Sigmoid colon (tissue), 7 donors: Measurements from ENCODE around the gene CDH24. TPM values are rescaled to one million over a fixed set of nuclear protein-coding genes. Genes with fewer than 3 reads are reported as not detected.

ENCODE experiments used
- DNase-seq: peaks from one replicate; pipeline ENCODE4 v3.0.0-alpha.2; 2019
- H3K27ac ChIP-seq, 4 donors: fragments of 200-600 bp; sonication (generic); one replicate each; pipeline ENCODE4 v1.5.1; 2016 to 2019; ENCODE audit warnings: mild to moderate bottlenecking in 1 of 4
- H3K27me3 ChIP-seq, 3 donors: fragments of 200-600 bp; sonication (generic); one replicate each; pipeline ENCODE4 v1.5.1; 2019; ENCODE audit warnings: mild to moderate bottlenecking in 1 of 3
- H3K36me3 ChIP-seq, 4 donors: fragments of 200-600 bp; sonication (generic); one replicate each; pipeline ENCODE4 v1.5.1; 2016 to 2019
- H3K4me1 ChIP-seq, 4 donors: fragments of 200-600 bp; sonication (generic); one replicate each; pipeline ENCODE4 v1.5.1; 2017 to 2019
- H3K4me3 ChIP-seq, 4 donors: fragments of 200-600 bp; sonication (generic); one replicate each; pipeline ENCODE4 v1.5.1; 2017 to 2019; ENCODE audit warnings: mild to moderate bottlenecking in 2 of 4, moderate library complexity in 1 of 4
- H3K9me3 ChIP-seq, 4 donors: fragments of 200-600 bp in 3 of 4; sonication (generic) in 3 of 4; one replicate each; pipeline versions ENCODE4 v1.5.1 to v1.6.1; 2013 to 2019
- CTCF ChIP-seq, 4 experiments: fragments of 450-650 bp in 3 of 4; fragments of 200-600 bp in 1 of 4; IDR thresholded peaks; one replicate each; pipeline ENCODE4 v1.5.1; 2016 to 2019; ENCODE audit warnings: antibody characterized with exemption in 4 of 4, mild to moderate bottlenecking in 3 of 4, moderate library complexity in 2 of 4
- EP300 ChIP-seq, 4 donors: sonication (generic); formaldehyde crosslinking; IDR thresholded peaks; one replicate each; pipeline ENCODE4 v1.6.1; 2017; ENCODE audit warnings: antibody characterized with exemption in 4 of 4
- POLR2A ChIP-seq, 2 donors: fragments of 450-650 bp; IDR thresholded peaks; one replicate each; pipeline ENCODE4 v1.6.1; 2016; ENCODE audit warnings: antibody characterized with exemption in 2 of 2, mild to moderate bottlenecking in 2 of 2, moderate library complexity in 2 of 2
- POLR2AphosphoS5 ChIP-seq, 4 donors: sonication (generic); formaldehyde crosslinking; IDR thresholded peaks; one replicate each; pipeline ENCODE4 v1.6.1; 2017; ENCODE audit warnings: antibody characterized with exemption in 4 of 4
- WGBS, 2 donors: extraction: QIAGEN DNeasy Blood & Tissue Kit; methylation state at CpG; one replicate each; pipeline ENCODE4 v1.1.7; 2013; 5-methylcytosine and 5-hydroxymethylcytosine counted together
- intact Hi-C: fragments of 100-400 bp; cut with DNase I; formaldehyde crosslinking; loops from one replicate; pipeline ENCODE4 v1.15.1; 2023
- polyA plus RNA-seq, 3 donors: library from polyadenylated mRNA; stranded (reverse); fragments of 200-250 nt; gene quantifications; one replicate each; pipeline ENCODE4 v1.2.3, GENCODE V29; 2013
- total RNA-seq, 4 donors: library from RNA; depleted of rRNA; stranded (reverse); fragments of >200 nt; gene quantifications; one replicate each; pipeline ENCODE4 v1.1.0, GENCODE V29; 2016
- donor health status: healthy with polysubstance abuse.
- donor health status: Bipolar disorder and iron deficiency.
- donor health status: healthy.

CDH24 gene
- total and polyA plus RNA-seq, 7 donors, result 0.46 to 7.5 (median 2.1) TPM

- intact Hi-C loops, result loop anchor here (5.0 kb wide), 1 partner anchor 48 kb away; no protein-coding TSS in a partner anchor
- H3K36me3 ChIP-seq, result peaks cover 15 to 24% (median 22%) of the 10 kb centered on the region in 4 donors
- no peak for TF ChIP-seq CTCF (IDR thresholded peaks at IDR 0.05)
- TF ChIP-seq EP300 (IDR thresholded peaks at IDR 0.05), result no peak
- no peak for TF ChIP-seq POLR2AphosphoS5 (IDR thresholded peaks at IDR 0.05)
- TF ChIP-seq POLR2A (IDR thresholded peaks at IDR 0.05), result no peak
- H3K27me3 ChIP-seq, result no peaks in the 10 kb centered on the region
- DNase-seq, result no peak
- peaks cover 0 to 27% (median 20%) of the 10 kb centered on the region in 4 donors for H3K4me1 ChIP-seq
- peak overlapping the region in 2 of 4 donors; percentile 17 to 34 for H3K27ac ChIP-seq
- no peaks in the 10 kb centered on the region for H3K9me3 ChIP-seq
- H3K4me3 ChIP-seq, result no peak overlapping the region
- 74 to 84% methylated on average over 6 of the region's 6 CpGs for WGBS, 2 donors
Observed at GRCh38 chr14:23055621-23056144, 1.6 kb downstream of the CDH24 start.

- peaks cover 9 to 19% (median 16%) of the 10 kb centered on the region in 4 donors for H3K36me3 ChIP-seq
- no peak for DNase-seq
- H3K27ac ChIP-seq, result no peak overlapping the region
- no peaks in the 10 kb centered on the region for H3K9me3 ChIP-seq
- no peak for TF ChIP-seq POLR2AphosphoS5 (IDR thresholded peaks at IDR 0.05)
- TF ChIP-seq POLR2A (IDR thresholded peaks at IDR 0.05), result no peak
- TF ChIP-seq EP300 (IDR thresholded peaks at IDR 0.05), result no peak
- TF ChIP-seq CTCF (IDR thresholded peaks at IDR 0.05), result no peak
- peaks cover 0 to 27% (median 20%) of the 10 kb centered on the region in 4 donors for H3K4me1 ChIP-seq
- no peaks in the 10 kb centered on the region for H3K27me3 ChIP-seq
- intact Hi-C loops, result loop anchor here (5.0 kb wide), 1 partner anchor 48 kb away; no protein-coding TSS in a partner anchor
- no peak overlapping the region for H3K4me3 ChIP-seq
- WGBS, 2 donors, result 97 to 98% methylated on average over 12 of the region's 12 CpGs
Observed at GRCh38 chr14:23055147-23055550, 2.2 kb downstream of the CDH24 start.

- Histone ChIP-seq H3K36me3 (peaks cover 5 to 10% (median 8%) of the 10 kb centered on the region in 4 donors), H3K4me3 (no peak overlapping the region), H3K9me3 (no peaks in the 10 kb centered on the region), H3K4me1 (peaks cover 0 to 27% (median 20%) of the 10 kb centered on the region in 4 donors), H3K27ac (no peak overlapping the region), H3K27me3 (no peaks in the 10 kb centered on the region)
- TF ChIP-seq EP300 (IDR thresholded peaks at IDR 0.05) (no peak), POLR2A (IDR thresholded peaks at IDR 0.05) (no peak), CTCF (IDR thresholded peaks at IDR 0.05) (no peak), POLR2AphosphoS5 (IDR thresholded peaks at IDR 0.05) (no peak)
- intact Hi-C loops, result no loop called here
- no peak for DNase-seq
- 84 to 85% methylated on average over 17 of the region's 17 CpGs for WGBS, 2 donors
Observed at GRCh38 chr14:23054000-23054811, 3.1 kb downstream of the CDH24 start.

GRCh38 chr14:23053426-23053825 is 3.9 kb downstream of the CDH24 start:
- Histone ChIP-seq H3K9me3 (no peaks in the 10 kb centered on the region), H3K36me3 (peaks cover 0 to 2% (median under 1%) of the 10 kb centered on the region in 4 donors), H3K4me3 (no peak overlapping the region), H3K27me3 (no peaks in the 10 kb centered on the region), H3K4me1 (peaks cover 0 to 27% (median 20%) of the 10 kb centered on the region in 4 donors), H3K27ac (no peak overlapping the region)
- no peak for DNase-seq
- TF ChIP-seq POLR2A (IDR thresholded peaks at IDR 0.05), result no peak
- no peak for TF ChIP-seq CTCF (IDR thresholded peaks at IDR 0.05)
- WGBS, 2 donors, result 96 to 97% methylated on average over 10 of the region's 10 CpGs
- intact Hi-C loops, result no loop called here
